ENCODE results near the gene DTNB.

GRCh38 chr2:25685741-25686140 lies 12.4 kb upstream of the DTNB start:
- no peak for TF ChIP-seq REST (IDR thresholded peaks at IDR 0.05; ENCODE audit: borderline replicate concordance)
- TF ChIP-seq CTCF (IDR thresholded peaks at IDR 0.05; ENCODE audit: poor library complexity, severe bottlenecking): no peak
- TF ChIP-seq RAD21 (conservative IDR thresholded peaks at IDR 0.05): no peak
- TF ChIP-seq TAF1 (IDR thresholded peaks at IDR 0.05; ENCODE audit: low read depth): no peak
